CD4-positive, alpha-beta T cell treated with Interleukin-17A for 1 hour (primary cell): Measurements from ENCODE around the gene KLHDC8B.
A peak's percentile ranks its signal among the peaks of the same experiment; 100 is the strongest.

ENCODE experiments used
- DNase-seq: peaks from one replicate; pipeline ENCODE4 v3.0.0-alpha.2; 2020

Gene KLHDC8B

DNA sequence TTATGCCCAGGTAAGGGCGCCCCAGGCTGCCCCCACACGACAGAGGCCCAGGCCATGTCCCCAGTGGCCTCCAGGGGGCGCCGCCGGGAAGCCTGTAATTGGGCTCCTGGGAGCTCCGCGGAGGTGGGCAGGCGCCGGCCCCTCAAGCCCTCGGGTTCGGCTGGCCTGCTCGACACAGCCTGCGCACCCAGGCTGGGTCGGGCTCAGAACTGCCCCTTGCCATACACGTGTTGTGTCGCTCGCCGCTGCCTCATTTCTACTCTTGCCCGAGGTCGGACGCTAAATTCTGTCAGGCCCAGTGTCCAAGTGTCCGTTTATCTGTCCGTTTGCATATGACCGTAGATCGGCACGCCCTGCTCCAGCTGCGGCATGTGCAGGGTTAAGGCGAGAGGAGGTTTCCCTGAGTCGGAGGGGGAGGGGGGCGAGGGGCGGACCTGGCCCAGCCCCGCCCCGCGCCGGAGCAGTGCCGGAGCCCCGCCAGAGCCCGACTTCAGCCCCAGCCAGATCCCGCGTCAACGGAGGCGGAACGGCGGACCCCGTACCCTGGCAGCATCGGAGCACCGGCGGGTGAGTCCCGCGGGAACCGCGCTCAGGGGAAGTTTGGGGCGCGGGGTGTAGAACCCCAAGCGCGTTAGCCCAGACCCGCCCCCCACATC, at the start of gene KLHDC8B:
TSS of gene KLHDC8B (plus strand) at position 480 of the 656 bp plus-strand sequence. CDS start 1,172 bp downstream, outside the sequence.
- peak; percentile 81 for DNase-seq

DNA sequence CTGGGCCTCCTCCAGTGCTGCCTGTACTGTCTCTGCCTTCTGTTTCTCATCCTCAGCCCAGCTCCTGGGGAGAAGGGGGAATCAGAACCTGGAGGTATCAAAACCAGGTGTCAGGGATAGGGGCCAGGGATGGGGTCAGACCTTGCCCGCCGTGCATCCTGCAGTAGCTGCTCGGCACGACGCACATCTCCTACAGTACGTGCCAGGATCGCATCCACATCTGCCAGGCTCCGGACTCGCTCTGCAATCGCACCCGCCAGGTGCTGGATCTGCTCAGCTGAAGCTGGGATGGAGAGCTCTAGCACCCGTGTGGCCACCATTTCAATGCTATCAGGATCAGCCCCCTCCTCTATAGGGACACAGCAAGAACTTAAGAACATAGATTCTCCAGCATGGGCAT, 49.4 kb upstream of the KLHDC8B start:
- no peak for DNase-seq

DNA sequence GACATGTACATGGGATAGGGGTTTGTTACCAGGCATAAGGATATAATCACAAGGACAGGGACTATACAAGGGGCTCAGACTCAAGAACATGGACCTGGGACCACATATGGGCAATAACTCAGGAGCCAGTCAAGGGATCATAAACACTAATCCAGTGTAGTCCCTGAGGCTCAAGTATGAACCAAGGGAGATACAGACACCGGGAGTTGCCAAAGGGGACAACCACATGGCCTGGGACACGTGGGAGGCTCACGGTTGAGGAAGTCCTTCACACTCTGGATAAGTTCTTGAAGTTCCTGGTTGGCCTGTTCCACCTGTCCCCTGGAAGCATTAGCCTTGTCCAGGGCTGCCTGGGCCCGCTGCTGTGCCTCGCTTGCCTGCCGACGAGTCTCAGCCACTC, 48.9 kb upstream of the KLHDC8B start:
- no peak for DNase-seq

GRCh38 chr3:49122886-49123545, 48.4 kb upstream of the KLHDC8B start:
- no peak for DNase-seq

- no peak for DNase-seq
Measured at GRCh38 chr3:49123687-49124086, 47.7 kb upstream of the KLHDC8B start.

- DNase-seq, result no peak
Measured at GRCh38 chr3:49124203-49124602, 47.2 kb upstream of the KLHDC8B start.

DNA sequence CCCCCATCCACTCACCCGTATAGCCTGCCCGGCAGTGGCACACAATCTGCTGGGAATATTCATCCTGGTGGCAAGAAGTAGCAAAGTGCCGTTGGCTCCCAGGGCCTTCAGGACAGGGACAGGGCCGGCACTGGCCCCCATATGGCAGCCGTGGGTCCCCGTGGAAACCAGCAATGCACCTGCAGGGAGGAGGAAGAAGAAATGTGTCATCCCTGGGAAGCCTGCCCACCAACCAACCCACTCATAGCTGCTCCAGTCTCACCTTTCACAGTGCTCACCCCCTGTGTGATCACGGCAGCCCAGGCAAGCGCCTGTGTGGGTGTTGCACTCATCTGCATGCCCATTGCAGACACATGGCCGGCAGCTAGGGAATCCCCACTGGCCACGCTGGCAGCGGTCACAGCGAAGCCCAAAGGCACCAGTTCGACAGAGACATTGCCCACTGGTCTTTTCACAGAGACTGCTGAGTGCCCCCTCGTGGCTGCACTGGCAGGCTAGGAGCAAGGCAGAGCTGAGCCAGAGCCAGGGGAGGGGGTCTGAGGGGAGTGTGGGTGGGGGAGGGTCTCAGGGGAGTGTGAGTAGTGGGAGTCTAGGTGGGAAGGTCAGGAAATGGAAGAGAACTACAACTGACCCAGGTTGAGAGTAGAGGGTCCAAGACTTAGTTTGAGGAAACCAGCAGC, 46.3 kb upstream of the KLHDC8B start:
- DNase-seq, result no peak

- DNase-seq, result no peak
Measured at GRCh38 chr3:49131040-49131439, 40.4 kb upstream of the KLHDC8B start.

DNA sequence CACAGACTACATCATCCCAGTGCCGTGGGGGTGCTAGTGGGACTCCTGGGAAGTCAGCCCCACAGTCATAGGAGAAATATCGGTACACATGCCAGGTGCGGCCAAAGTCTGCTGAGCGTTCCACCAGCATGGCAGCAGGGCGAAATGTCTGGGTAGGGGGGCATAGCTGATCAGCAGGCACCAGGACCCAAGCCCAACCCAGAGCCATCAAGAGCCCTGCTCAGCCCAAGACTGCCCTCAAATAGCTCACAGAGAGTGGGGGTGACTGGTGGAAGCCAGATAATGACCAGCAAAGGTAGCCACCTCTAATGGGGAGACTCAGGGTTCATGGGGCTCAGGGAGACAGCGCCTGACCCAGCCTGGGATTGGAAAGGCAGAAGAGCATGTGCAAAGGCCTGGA, 39.8 kb upstream of the KLHDC8B start:
- DNase-seq, result no peak

GRCh38 chr3:49132073-49132436, 39.3 kb upstream of the KLHDC8B start:
- DNase-seq, result no peak

GRCh38 chr3:49132437-49133225, 38.8 kb upstream of the KLHDC8B start, which contains the start of gene LAMB2:
Gene LAMB2 (minus strand): TSS chr3:49133050. CDS start chr3:49132867, 183 bp downstream.
- DNase-seq, result no peak

GRCh38 chr3:49133226-49133951, 38.0 kb upstream of the KLHDC8B start:
- no peak for DNase-seq

DNA sequence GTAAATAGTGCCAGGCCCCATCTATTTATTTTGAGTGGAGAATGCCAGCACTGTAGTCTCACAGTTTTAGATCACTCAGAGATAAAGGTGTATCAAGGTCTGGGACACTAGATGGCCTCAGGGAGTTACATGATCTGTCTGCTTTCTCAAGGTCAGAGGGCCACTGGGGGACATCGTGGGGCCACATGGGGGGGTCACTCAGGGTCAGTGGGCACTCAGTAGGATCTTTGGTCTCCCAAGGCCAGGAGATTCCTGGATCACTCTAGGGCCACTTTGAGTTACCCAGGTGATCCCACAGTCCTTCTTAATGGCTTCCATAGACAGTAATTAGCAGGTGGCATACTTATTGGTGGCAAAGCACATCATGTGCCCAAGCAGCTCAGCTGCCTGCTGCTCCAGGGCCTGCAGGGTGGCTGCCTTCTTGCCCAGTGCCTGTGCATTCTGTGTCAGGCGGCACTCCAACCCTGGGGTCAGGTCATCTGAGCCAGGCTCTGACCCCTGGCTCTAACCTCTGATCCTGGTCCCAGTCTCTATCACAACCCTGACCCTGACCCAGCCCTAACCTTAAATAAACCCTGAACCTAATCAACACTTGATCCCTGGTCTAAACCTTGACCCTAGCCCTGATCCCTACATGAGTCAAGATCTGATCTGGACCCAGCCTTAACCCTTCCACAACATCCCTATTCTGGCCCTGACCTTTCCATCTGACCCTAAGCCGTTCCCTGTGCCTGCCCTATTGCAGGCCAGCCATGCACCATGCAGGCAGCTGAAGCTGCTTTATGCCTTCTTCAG, 36.7 kb upstream of the KLHDC8B start:
- DNase-seq, result no peak

GRCh38 chr3:49135499-49135898, 35.9 kb upstream of the KLHDC8B start:
- no peak for DNase-seq

GRCh38 chr3:49140080-49140479, 31.3 kb upstream of the KLHDC8B start:
- DNase-seq, result no peak

DNA sequence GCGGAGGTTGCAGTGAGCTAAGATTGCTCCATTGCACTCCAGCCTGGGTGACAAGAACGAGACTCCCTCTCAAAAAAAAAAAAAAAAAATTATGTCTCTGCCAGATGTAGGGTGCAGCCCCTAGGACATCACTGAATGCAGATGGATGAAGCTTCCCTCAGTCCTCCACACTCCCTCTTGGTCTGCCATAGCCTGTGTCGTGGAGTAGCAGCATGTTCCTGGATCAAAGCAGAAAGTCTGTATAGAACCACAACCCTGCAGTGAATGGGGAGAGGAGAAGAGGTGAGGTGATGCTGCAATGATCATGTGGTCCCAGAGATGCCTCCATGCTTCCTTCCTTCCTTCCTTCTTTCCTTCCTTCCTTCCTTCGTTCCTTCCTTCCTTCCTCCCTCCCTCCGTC, 23.2 kb upstream of the KLHDC8B start:
- no peak for DNase-seq

DNA sequence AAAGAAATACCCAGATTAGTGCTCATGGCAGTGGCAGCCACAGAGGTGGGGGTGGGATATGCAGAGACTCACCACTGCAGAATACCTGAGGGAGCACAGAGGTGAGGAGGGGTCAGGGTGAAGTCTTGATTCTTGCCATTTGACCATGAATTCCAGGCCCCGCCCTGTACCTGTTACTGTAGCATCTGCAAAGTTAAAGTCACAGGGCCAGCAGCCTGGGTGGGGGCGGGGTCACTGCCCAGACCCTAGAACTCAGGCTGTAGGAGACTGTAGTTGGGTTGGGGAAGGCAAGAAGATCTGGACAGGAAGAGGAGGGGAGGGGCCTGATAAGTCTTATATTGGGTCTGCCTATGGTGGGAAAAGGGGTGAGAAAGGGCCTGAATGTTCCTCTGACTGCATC, 19.8 kb upstream of the KLHDC8B start:
- DNase-seq, result no peak

GRCh38 chr3:49153349-49153912, 18.0 kb upstream of the KLHDC8B start:
- no peak for DNase-seq

GRCh38 chr3:49157289-49157688, 14.1 kb upstream of the KLHDC8B start:
- DNase-seq, result no peak

DNA sequence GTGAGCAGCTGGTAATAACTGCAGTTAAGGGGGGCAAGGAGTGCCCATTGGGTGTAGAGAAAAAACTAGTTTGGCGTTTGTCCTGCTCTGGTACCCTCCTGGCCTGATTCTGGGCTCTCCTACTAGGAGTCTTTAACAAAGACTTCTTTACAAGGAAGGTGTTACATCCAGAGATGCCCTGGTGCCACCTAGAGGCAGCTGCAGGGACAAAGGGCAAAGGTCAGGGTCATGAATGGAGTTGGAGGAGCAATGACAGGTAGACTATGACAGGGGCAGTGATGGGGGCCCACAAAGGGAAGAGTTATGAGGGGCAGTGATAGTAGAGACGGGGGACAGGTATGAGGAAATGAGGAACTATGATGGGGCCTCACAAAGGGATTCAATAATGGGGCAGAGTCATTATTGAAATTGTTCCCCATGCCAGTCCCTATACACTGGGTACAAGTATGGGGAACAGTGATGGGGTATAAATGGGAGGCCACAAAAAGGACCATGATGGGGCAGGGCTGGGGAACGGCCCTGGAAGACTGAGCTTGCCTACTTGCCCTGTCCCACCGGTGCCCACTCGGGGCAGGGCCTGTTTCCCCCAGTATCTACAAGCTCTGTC, 13.2 kb upstream of the KLHDC8B start:
- peak; percentile 73 for DNase-seq

DNA sequence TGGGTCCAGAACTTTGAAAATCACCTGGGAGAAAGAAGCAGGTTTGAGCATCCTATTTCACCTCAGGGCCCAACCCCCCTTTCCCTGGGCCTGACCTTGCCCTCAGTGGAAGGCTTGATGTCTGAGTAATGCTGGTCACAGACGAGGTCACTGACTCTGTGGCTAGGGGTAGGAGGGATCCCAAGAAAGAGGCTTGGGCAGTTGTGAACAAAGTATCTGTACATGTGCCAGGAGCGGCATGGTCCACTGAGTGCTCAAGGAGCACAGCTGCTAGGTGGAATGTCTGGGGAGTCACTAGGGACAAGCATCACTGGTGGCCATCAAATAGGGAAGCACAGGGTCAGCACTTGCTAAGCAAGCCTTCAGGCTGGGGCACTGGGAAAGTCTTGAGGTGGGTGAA, 12.6 kb upstream of the KLHDC8B start:
- DNase-seq, result no peak
